Osteoblast (primary cell): ENCODE results near the gene DNA2. TPM values are rescaled to one million over a fixed set of nuclear protein-coding genes. Genes with fewer than 3 reads are reported as not detected.
A peak's percentile ranks its signal among the peaks of the same experiment; 100 is the strongest.

Experiments
- DNase-seq: peaks from one replicate; pipeline ENCODE4 v3.0.0; 2011; ENCODE audit warnings: low spot score, mixed read lengths; ENCODE audit not compliant: insufficient read length; ENCODE audit errors: missing footprints
- H2AFZ ChIP-seq: 2 replicates; pipeline ENCODE4 v1.6.0; 2011; ENCODE audit warnings: mild to moderate bottlenecking, low read length
- H3K27ac ChIP-seq: 2 replicates; pipeline ENCODE4 v1.5.1; 2011; ENCODE audit warnings: mild to moderate bottlenecking, low read depth, low read length, moderate library complexity
- H3K27me3 ChIP-seq: 2 replicates; pipeline ENCODE4 v1.6.0; 2012; ENCODE audit warnings: mild to moderate bottlenecking, control low read depth, inconsistent platforms, low read length, moderate library complexity; ENCODE audit not compliant: insufficient read depth
- H3K36me3 ChIP-seq: 2 replicates; pipeline ENCODE4 v1.5.1; 2011; ENCODE audit warnings: mild to moderate bottlenecking, low read length, control low read depth, moderate library complexity; ENCODE audit not compliant: insufficient read depth
- H3K4me1 ChIP-seq: 2 replicates; pipeline ENCODE4 v1.5.1; 2011; ENCODE audit warnings: mild to moderate bottlenecking, low read length, control low read depth, moderate library complexity; ENCODE audit not compliant: insufficient read depth
- H3K4me2 ChIP-seq: 2 replicates; pipeline ENCODE4 v1.6.0; 2011; ENCODE audit warnings: mild to moderate bottlenecking, low read length; ENCODE audit not compliant: insufficient read depth
- H3K4me3 ChIP-seq: fragments of 200-600 bp; sonication (generic); 3 replicates; pipeline ENCODE4 v1.5.1; 2012; ENCODE audit warnings: mild to moderate bottlenecking, low read length, inconsistent platforms; ENCODE audit not compliant: insufficient read depth
- H3K79me2 ChIP-seq: 2 replicates; pipeline ENCODE4 v1.6.0; 2012; ENCODE audit warnings: mild to moderate bottlenecking, low read length, control low read depth, inconsistent platforms; ENCODE audit not compliant: insufficient read depth
- H3K9me3 ChIP-seq: 2 replicates; pipeline ENCODE4 v1.5.1; 2011; ENCODE audit warnings: low read depth, low read length, control low read depth
- H4K20me1 ChIP-seq: 2 replicates; pipeline ENCODE4 v1.6.0; 2012; ENCODE audit warnings: mild to moderate bottlenecking, low read length, control low read depth; ENCODE audit not compliant: insufficient read depth
- CTCF ChIP-seq: IDR thresholded peaks from 2 replicates; pipeline ENCODE4 v1.5.1; 2011; ENCODE audit warnings: mild to moderate bottlenecking, low read depth, low read length, moderate library complexity; ENCODE audit errors: extremely low read depth
- total RNA-seq: library from RNA; depleted of rRNA; stranded (reverse); fragments of >200 nt; gene quantifications from 2 replicates; pipeline ENCODE4 v1.2.3, GENCODE V29; 2012

DNA2 gene
- total RNA-seq, 1 donor: 5.4 TPM

- H3K36me3 ChIP-seq: peaks cover 59% of the 10 kb centered on the region
- no peak for TF ChIP-seq CTCF
Measured at GRCh38 chr10:68385740-68386139, 86.0 kb downstream of the DNA2 start.

DNA sequence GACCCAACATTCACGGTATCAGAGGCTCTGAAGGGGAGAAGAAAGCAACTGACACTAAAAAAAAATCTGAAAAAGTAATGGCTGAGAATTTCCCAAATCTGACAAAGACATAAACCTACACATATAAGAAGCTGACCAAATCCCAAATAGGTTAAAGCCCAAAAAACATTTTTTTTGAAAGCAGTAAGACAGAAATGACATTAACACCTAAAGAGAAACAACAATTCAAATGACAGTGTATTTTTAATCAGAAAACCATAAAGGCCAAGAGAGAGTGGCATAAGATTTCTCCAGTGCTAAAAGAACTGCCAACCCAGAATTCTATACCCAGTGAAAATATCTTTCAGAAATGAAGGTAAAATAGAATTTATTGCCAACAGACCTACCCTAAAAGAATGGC, 100.2 kb downstream of the DNA2 start:
- H3K79me2 ChIP-seq: no peaks in the 10 kb centered on the region
- H3K9me3 ChIP-seq: peaks cover 4% of the 10 kb centered on the region
- no peaks in the 10 kb centered on the region for H3K4me1 ChIP-seq
- no peaks in the 10 kb centered on the region for H3K27me3 ChIP-seq
- H3K4me3 ChIP-seq: no peak overlapping the region
- no peaks in the 10 kb centered on the region for H4K20me1 ChIP-seq
- no peak overlapping the region for H2AFZ ChIP-seq
- no peak for TF ChIP-seq CTCF
- no peak for DNase-seq
- H3K36me3 ChIP-seq: peaks cover 51% of the 10 kb centered on the region
- H3K4me2 ChIP-seq: no peak overlapping the region
- H3K27ac ChIP-seq: no peak overlapping the region

More at GRCh38 chr10:68385740-68386139, 86.0 kb downstream of the DNA2 start:
- no peaks in the 10 kb centered on the region for H3K4me1 ChIP-seq
- no peak overlapping the region for H3K4me3 ChIP-seq
- H3K9me3 ChIP-seq: no peaks in the 10 kb centered on the region
- H4K20me1 ChIP-seq: no peaks in the 10 kb centered on the region
- no peak overlapping the region for H3K27ac ChIP-seq
- peak; percentile 37 for DNase-seq
- H2AFZ ChIP-seq: no peak overlapping the region
- no peaks in the 10 kb centered on the region for H3K27me3 ChIP-seq
- H3K4me2 ChIP-seq: no peak overlapping the region
- H3K79me2 ChIP-seq: no peaks in the 10 kb centered on the region

GRCh38 chr10:68367121-68367520, 104.7 kb downstream of the DNA2 start:
- peaks cover 46% of the 10 kb centered on the region for H3K36me3 ChIP-seq
- H3K9me3 ChIP-seq: no peaks in the 10 kb centered on the region
- H3K27ac ChIP-seq: no peak overlapping the region
- H3K4me2 ChIP-seq: no peak overlapping the region
- TF ChIP-seq CTCF: no peak
- H4K20me1 ChIP-seq: no peaks in the 10 kb centered on the region
- H3K79me2 ChIP-seq: no peaks in the 10 kb centered on the region
- no peak overlapping the region for H2AFZ ChIP-seq
- DNase-seq: no peak
- no peak overlapping the region for H3K4me3 ChIP-seq
- H3K4me1 ChIP-seq: no peaks in the 10 kb centered on the region
- no peaks in the 10 kb centered on the region for H3K27me3 ChIP-seq

- Histone ChIP-seq H3K79me2 (no peaks in the 10 kb centered on the region), H2AFZ (no peak overlapping the region), H3K4me3 (no peak overlapping the region), H4K20me1 (no peaks in the 10 kb centered on the region), H3K4me1 (no peaks in the 10 kb centered on the region), H3K27ac (no peak overlapping the region), H3K9me3 (no peaks in the 10 kb centered on the region), H3K4me2 (no peak overlapping the region), H3K36me3 (peaks cover 44% of the 10 kb centered on the region), H3K27me3 (no peaks in the 10 kb centered on the region)
- DNase-seq: no peak
- no peak for TF ChIP-seq CTCF
Measured at GRCh38 chr10:68366600-68366999, 105.2 kb downstream of the DNA2 start.
